PFSK-1 (cell line): ENCODE measurements around the gene DGLUCY.

Experiments used
- FOXP2 ChIP-seq: optimal IDR thresholded peaks from 2 replicates; pipeline ENCODE3; 2011; ENCODE audit warnings: borderline replicate concordance, control low read depth, inconsistent platforms; ENCODE audit not compliant: insufficient read depth; ENCODE audit errors: extremely low read length, extremely low read depth
- POLR2AphosphoS5 ChIP-seq: IDR thresholded peaks from 2 replicates; pipeline ENCODE4 v1.6.1; 2012; ENCODE audit warnings: low read depth, mild to moderate bottlenecking, control low read depth, low read length, moderate library complexity
- REST ChIP-seq, 2 experiments: IDR thresholded peaks; 2 replicates each; pipeline versions ENCODE4 v1.6.1 to v1.8.0; 2011 to 2012; ENCODE audit warnings: low read depth in 2 of 2, low read length in 2 of 2, control low read depth in 1 of 2, inconsistent platforms in 1 of 2, mild to moderate bottlenecking in 1 of 2, moderate library complexity in 1 of 2; ENCODE audit not compliant: insufficient read depth in 1 of 2
- SIN3A ChIP-seq: IDR thresholded peaks from 2 replicates; pipeline ENCODE4 v1.6.1; 2012; ENCODE audit warnings: mild to moderate bottlenecking, low read length, moderate library complexity, borderline replicate concordance; ENCODE audit not compliant: insufficient read depth
- TAF1 ChIP-seq: IDR thresholded peaks from 2 replicates; pipeline ENCODE4 v1.6.1; 2012; ENCODE audit warnings: low read length, control low read depth, borderline replicate concordance; ENCODE audit not compliant: insufficient read depth

DGLUCY gene

GRCh38 chr14:91135039-91135438, 21.2 kb downstream of the DGLUCY start:
- no peak for TF ChIP-seq TAF1
- no peak for TF ChIP-seq POLR2AphosphoS5
- TF ChIP-seq REST (IDR thresholded peaks at IDR 0.05; ENCODE audit: insufficient read depth in 1 of 2, low read depth in 2 of 2, low read length in 2 of 2): no peak
- TF ChIP-seq FOXP2: no peak

DNA sequence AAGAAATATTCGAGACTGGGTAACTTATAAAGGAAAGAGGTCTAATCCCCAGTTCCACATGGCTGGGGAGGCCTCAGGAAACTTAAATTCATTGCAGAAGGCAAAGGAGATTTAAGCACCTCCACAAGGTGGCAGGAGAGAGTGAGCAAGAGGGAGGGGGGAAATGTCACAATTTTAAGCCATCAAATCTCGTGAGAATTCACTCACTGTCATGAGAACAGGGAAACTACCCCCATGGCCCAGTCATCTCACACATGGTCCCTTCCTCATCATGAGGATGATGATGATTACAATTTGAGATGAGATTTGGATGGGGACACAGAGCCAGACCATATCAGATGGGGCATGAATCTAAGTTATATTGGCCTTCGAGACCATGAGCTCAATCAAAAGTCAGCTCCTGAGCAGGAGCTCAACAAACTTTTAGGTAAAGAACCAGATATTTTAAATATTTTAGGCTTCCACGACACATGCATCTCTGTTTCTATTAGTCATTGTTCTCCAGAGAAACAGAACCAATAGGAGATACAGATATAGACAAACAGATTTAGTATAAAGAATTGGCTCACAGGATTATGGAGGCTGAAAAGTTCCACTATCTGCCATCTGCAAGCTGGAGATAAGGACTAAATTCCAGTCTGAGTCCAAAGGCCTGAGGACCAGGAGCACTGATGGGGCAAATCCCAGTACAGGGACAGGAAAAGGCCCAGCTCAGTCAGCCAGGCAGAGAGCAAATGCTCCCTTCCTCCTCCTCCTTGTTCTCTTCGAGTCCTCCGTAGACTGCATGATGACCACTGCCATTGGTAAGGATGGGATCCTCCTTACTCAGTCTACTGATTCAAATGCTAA, 24.9 kb downstream of the DGLUCY start:
- TF ChIP-seq REST (IDR thresholded peaks at IDR 0.05; ENCODE audit: insufficient read depth in 1 of 2, low read depth in 2 of 2, low read length in 2 of 2) (no peak), SIN3A (no peak), TAF1 (no peak), POLR2AphosphoS5 (no peak), FOXP2 (no peak)

GRCh38 chr14:91139776-91140175, 25.9 kb downstream of the DGLUCY start:
- TF ChIP-seq TAF1 (no peak), POLR2AphosphoS5 (no peak), FOXP2 (no peak), REST (IDR thresholded peaks at IDR 0.05; ENCODE audit: insufficient read depth in 1 of 2, low read depth in 2 of 2, low read length in 2 of 2) (no peak), SIN3A (no peak)

GRCh38 chr14:91140672-91141071, 26.8 kb downstream of the DGLUCY start:
- no peak for TF ChIP-seq FOXP2
- no peak for TF ChIP-seq SIN3A
- TF ChIP-seq POLR2AphosphoS5: no peak
- no peak for TF ChIP-seq REST (IDR thresholded peaks at IDR 0.05; ENCODE audit: insufficient read depth in 1 of 2, low read depth in 2 of 2, low read length in 2 of 2)
- no peak for TF ChIP-seq TAF1
